H1 (cell line): ENCODE data around the gene MSH5. TPM values are rescaled to one million over a fixed set of nuclear protein-coding genes. Genes with fewer than 3 reads are reported as not detected.

Experiments
- CTCF ChIA-PET: fragments of 300-600 bp; sonication (Branson Sonifier 250); formaldehyde crosslinking; loops from one replicate; lab custom pipeline; 2021; ENCODE audit not compliant: partially characterized antibody; lab: Charles Lee
- POLR2A ChIA-PET: fragments of 300-600 bp; sonication (Branson Sonifier 250); formaldehyde crosslinking; loops from one replicate; lab custom pipeline; 2021; ENCODE audit warnings: inconsistent platforms; ENCODE audit not compliant: partially characterized antibody; lab: Charles Lee
- DNase-seq, 2 experiments: peaks; one replicate each; pipeline versions ENCODE4 v3.0.0 to v3.0.0-alpha.2; 2010 to 2022; ENCODE audit warnings: low spot score in 2 of 2, low read depth in 1 of 2, mixed read lengths in 1 of 2
- FAIRE-seq: peaks from 2 replicates; lab custom pipeline; 2011; peaks lifted over from hg19 to GRCh38; lab: Jason Lieb, UNC
- H2AFZ ChIP-seq: 2 replicates; pipeline ENCODE4 v1.8.1; 2012; ENCODE audit warnings: low read length, inconsistent platforms
- H2AK5ac ChIP-seq: 2 replicates; pipeline ENCODE4 v1.6.1; 2013; ENCODE audit warnings: low read depth, low read length
- H2BK120ac ChIP-seq: replicated peaks from 2 replicates; pipeline ENCODE3; 2013; ENCODE audit warnings: low read depth, low read length, inconsistent platforms
- H2BK12ac ChIP-seq: 2 replicates; pipeline ENCODE4 v1.6.1; 2013; ENCODE audit warnings: low read depth, low read length
- H2BK15ac ChIP-seq: 2 replicates; pipeline ENCODE4 v1.6.1; 2013; ENCODE audit warnings: low read length
- H2BK20ac ChIP-seq: 2 replicates; pipeline ENCODE4 v1.6.1; 2013; ENCODE audit warnings: low read length
- H2BK5ac ChIP-seq: 2 replicates; pipeline ENCODE4 v1.6.1; 2013; ENCODE audit warnings: low read depth, low read length
- H3K14ac ChIP-seq: 2 replicates; pipeline ENCODE4 v1.6.1; 2013; ENCODE audit warnings: inconsistent platforms; ENCODE audit not compliant: insufficient read length
- H3K18ac ChIP-seq: 2 replicates; pipeline ENCODE4 v1.6.1; 2013; ENCODE audit warnings: low read length; ENCODE audit errors: extremely low read depth
- H3K23ac ChIP-seq: 2 replicates; pipeline ENCODE4 v1.6.1; 2013; ENCODE audit warnings: inconsistent platforms; ENCODE audit not compliant: insufficient read length
- H3K23me2 ChIP-seq: 2 replicates; pipeline ENCODE4 v1.6.1; 2013; ENCODE audit warnings: low read depth, low read length
- H3K27ac ChIP-seq: 2 replicates; pipeline ENCODE4 v1.6.1; 2011; ENCODE audit warnings: low read depth, low read length, inconsistent platforms
- H3K27me3 ChIP-seq, 4 experiments: replicated peaks in 1 of 4; 1 replicate in 1 of 4; 2 replicates in 3 of 4; pipeline versions ENCODE4 v1.6.1 to v1.8.1; 2011 to 2013; ENCODE audit warnings: low read length in 3 of 4, mild to moderate bottlenecking in 3 of 4, inconsistent platforms in 2 of 4, mixed read lengths in 2 of 4, moderate library complexity in 1 of 4; ENCODE audit not compliant: control insufficient read depth in 3 of 4, insufficient read depth in 3 of 4; ENCODE audit errors: extremely low read depth in 1 of 4
- H3K36me3 ChIP-seq, 4 experiments: 2 replicates each; pipeline versions ENCODE4 v1.6.1 to v1.8.1; 2011 to 2013; ENCODE audit warnings: mild to moderate bottlenecking in 4 of 4, low read length in 3 of 4, moderate library complexity in 2 of 4, control low read depth in 1 of 4, inconsistent platforms in 1 of 4; ENCODE audit not compliant: insufficient read depth in 4 of 4, control insufficient read depth in 2 of 4
- H3K4ac ChIP-seq: replicated peaks from 2 replicates; pipeline ENCODE3; 2013; ENCODE audit warnings: low read length, low read depth, mixed read lengths, inconsistent platforms; ENCODE audit not compliant: insufficient read length
- H3K4me1 ChIP-seq, 4 experiments: replicated peaks in 1 of 4; 1 replicate in 1 of 4; 2 replicates in 3 of 4; pipeline versions ENCODE4 v1.6.1 to v1.8.1; 2011 to 2013; ENCODE audit warnings: low read length in 3 of 4, inconsistent platforms in 2 of 4, mixed read lengths in 1 of 4; ENCODE audit not compliant: insufficient read depth in 4 of 4, control insufficient read depth in 3 of 4
- H3K4me2 ChIP-seq, 2 experiments: 2 replicates each; pipeline versions ENCODE4 v1.6.1 to v1.8.1; 2011 to 2013; ENCODE audit warnings: low read depth in 2 of 2, low read length in 2 of 2, control low read depth in 1 of 2, inconsistent platforms in 1 of 2, mild to moderate bottlenecking in 1 of 2; ENCODE audit not compliant: insufficient read depth in 1 of 2
- H3K4me3 ChIP-seq, 4 experiments: fragments of 200-600, 300-600 bp in 1 of 4; sonication (generic), shearing (Covaris generic), sonication (Bioruptor Twin) in 1 of 4; 2 replicates each; pipeline versions ENCODE4 v1.5.1 to v1.8.1; 2011 to 2016; ENCODE audit warnings: low read length in 4 of 4, low read depth in 3 of 4, control low read depth in 2 of 4, inconsistent platforms in 2 of 4, mild to moderate bottlenecking in 2 of 4, mixed read lengths in 1 of 4, moderate library complexity in 1 of 4; ENCODE audit not compliant: insufficient read depth in 2 of 4; ENCODE audit errors: extremely low read depth in 1 of 4
- H3K56ac ChIP-seq: replicated peaks from 2 replicates; pipeline ENCODE3; 2013; ENCODE audit warnings: low read depth, mild to moderate bottlenecking, mixed read lengths, low read length, inconsistent platforms; ENCODE audit not compliant: insufficient read length
- H3K79me1 ChIP-seq: 2 replicates; pipeline ENCODE4 v1.6.1; 2013; ENCODE audit warnings: low read depth, low read length, control low read depth
- H3K79me2 ChIP-seq, 2 experiments: 2 replicates each; pipeline versions ENCODE4 v1.6.1 to v1.8.1; 2012 to 2013; ENCODE audit warnings: low read length in 2 of 2, mild to moderate bottlenecking in 2 of 2, inconsistent platforms in 1 of 2; ENCODE audit not compliant: insufficient read depth in 2 of 2, control insufficient read depth in 1 of 2
- H3K9ac ChIP-seq, 4 experiments: replicated peaks in 1 of 4; 1 replicate in 1 of 4; 2 replicates in 3 of 4; pipeline versions ENCODE4 v1.6.1 to v1.8.1; 2011 to 2013; ENCODE audit warnings: low read depth in 3 of 4, low read length in 3 of 4, control low read depth in 2 of 4, mild to moderate bottlenecking in 2 of 4, moderate library complexity in 2 of 4, inconsistent platforms in 1 of 4; ENCODE audit errors: extremely low read depth in 1 of 4
- H3K9me3 ChIP-seq, 2 experiments: 2 replicates each; pipeline versions ENCODE4 v1.6.1 to v1.8.1; 2012 to 2013; ENCODE audit warnings: mild to moderate bottlenecking in 2 of 2, moderate library complexity in 2 of 2, control low read depth in 1 of 2, inconsistent platforms in 1 of 2, low read depth in 1 of 2, low read length in 1 of 2, mixed read lengths in 1 of 2; ENCODE audit not compliant: insufficient read depth in 2 of 2
- H4K20me1 ChIP-seq, 2 experiments: replicated peaks in 1 of 2; 2 replicates each; pipeline versions ENCODE3 to v1.8.1; 2011 to 2013; ENCODE audit warnings: inconsistent platforms in 2 of 2, low read length in 2 of 2, mild to moderate bottlenecking in 1 of 2; ENCODE audit not compliant: insufficient read depth in 2 of 2, control insufficient read depth in 1 of 2
- H4K5ac ChIP-seq: 2 replicates; pipeline ENCODE4 v1.6.1; 2013; ENCODE audit warnings: low read length, low read depth, mixed read lengths, inconsistent platforms; ENCODE audit not compliant: insufficient read length
- H4K8ac ChIP-seq: 2 replicates; pipeline ENCODE4 v1.8.0; 2013; ENCODE audit warnings: mild to moderate bottlenecking, moderate library complexity, low read length, inconsistent platforms; ENCODE audit not compliant: insufficient read depth; ENCODE audit errors: extremely low read depth
- H4K91ac ChIP-seq: replicated peaks from 2 replicates; pipeline ENCODE3; 2013; ENCODE audit warnings: low read length, mixed read lengths, inconsistent platforms; ENCODE audit not compliant: insufficient read length
- BCL11A ChIP-seq, 2 experiments: IDR thresholded peaks; one replicate each; pipeline ENCODE4 v1.6.1; 2011; ENCODE audit warnings: low read depth in 2 of 2, low read length in 2 of 2, mild to moderate bottlenecking in 2 of 2
- CTBP2 ChIP-seq: IDR thresholded peaks from 2 replicates; pipeline ENCODE4 v1.7.0; 2011; ENCODE audit warnings: borderline replicate concordance, mild to moderate bottlenecking, moderate library complexity, mixed read lengths, low read length; ENCODE audit not compliant: insufficient read depth, insufficient read length
- HDAC2 ChIP-seq, 2 experiments: fragments of 300-600 bp in 1 of 2; sonication (generic) in 1 of 2; IDR thresholded peaks; 2 replicates each; pipeline ENCODE4 v1.6.1; 2011 to 2012; ENCODE audit warnings: low read depth in 2 of 2, low read length in 2 of 2, mild to moderate bottlenecking in 2 of 2, moderate library complexity in 2 of 2, borderline replicate concordance in 1 of 2, inconsistent platforms in 1 of 2
- JUN ChIP-seq: IDR thresholded peaks from 2 replicates; pipeline ENCODE4 v1.6.1; 2011; ENCODE audit warnings: low read depth, mild to moderate bottlenecking, improper control_type of control experiment, low read length
- KDM4A ChIP-seq: IDR thresholded peaks from one replicate; pipeline ENCODE4 v1.7.1; 2012; ENCODE audit warnings: low read depth, mild to moderate bottlenecking, moderate library complexity, low read length, inconsistent platforms; ENCODE audit not compliant: severe bottlenecking
- PHF8 ChIP-seq: fragments of 200-600 bp; sonication (generic); conservative IDR thresholded peaks from 2 replicates; pipeline ENCODE4 v1.7.1; 2012; ENCODE audit warnings: low read depth, mild to moderate bottlenecking, inconsistent platforms, low read length, moderate library complexity
- POLR2A ChIP-seq, 2 experiments: IDR thresholded peaks; 1 replicate in 1 of 2; 2 replicates in 1 of 2; pipeline ENCODE4 v1.6.1; 2011; ENCODE audit warnings: low read depth in 2 of 2, low read length in 2 of 2, mild to moderate bottlenecking in 2 of 2; ENCODE audit errors: control extremely low read depth in 1 of 2
- POLR2AphosphoS5 ChIP-seq: IDR thresholded peaks from 2 replicates; pipeline ENCODE4 v1.6.1; 2011; ENCODE audit warnings: low read depth, low read length
- POU5F1 ChIP-seq: IDR thresholded peaks from 2 replicates; pipeline ENCODE4 v1.6.1; 2011; ENCODE audit warnings: low read depth, mild to moderate bottlenecking, low read length, moderate library complexity
- RAD21 ChIP-seq, 2 experiments: IDR thresholded peaks in 1 of 2; conservative IDR thresholded peaks in 1 of 2; 2 replicates each; pipeline ENCODE4 v1.6.1; 2011; ENCODE audit warnings: low read depth in 2 of 2, low read length in 2 of 2, improper control_type of control experiment in 1 of 2, inconsistent platforms in 1 of 2, mild to moderate bottlenecking in 1 of 2, moderate library complexity in 1 of 2
- SAP30 ChIP-seq: fragments of 300-600 bp; sonication (generic); IDR thresholded peaks from 2 replicates; pipeline ENCODE4 v1.7.1; 2012; ENCODE audit warnings: low read length, moderate library complexity, mild to moderate bottlenecking, inconsistent platforms; ENCODE audit not compliant: insufficient read depth, insufficient replicate concordance
- SIRT6 ChIP-seq: IDR thresholded peaks from one replicate; pipeline ENCODE4 v1.7.1; 2012; ENCODE audit warnings: low read length, inconsistent platforms
- TAF1 ChIP-seq: IDR thresholded peaks from 2 replicates; pipeline ENCODE4 v1.6.1; 2011; ENCODE audit warnings: mild to moderate bottlenecking, low read depth, low read length
- WGBS, 2 experiments: shearing (Covaris generic) in 1 of 2; methylation state at CpG; one replicate each; pipeline versions ENCODE4 v1.1.6 to v1.1.7; 2013 to 2015; ENCODE audit warnings: low lambda C conversion rate in 2 of 2, mixed read lengths in 2 of 2, inconsistent platforms in 1 of 2, low coverage in 1 of 2, missing lambda C conversion rate in 1 of 2; ENCODE audit not compliant: insufficient replicate concordance in 2 of 2, insufficient coverage in 1 of 2, insufficient read length in 1 of 2; ENCODE audit errors: extremely low coverage in 1 of 2, missing lambda C conversion rate in 1 of 2; 5-methylcytosine and 5-hydroxymethylcytosine counted together
- polyA plus RNA-seq, 7 experiments: library from polyadenylated mRNA; depleted of rRNA in 3 of 7; stranded (reverse) in 5 of 7; unstranded in 2 of 7; fragments of >200 nt in 5 of 7; fragments of 200-250 nt in 2 of 7; gene quantifications; 1 replicate in 5 of 7; 2 replicates in 1 of 7; 4 replicates in 1 of 7; pipeline versions ENCODE4 v1.2.1 to v1.2.3, GENCODE V29; 2011 to 2013; ENCODE audit warnings: missing spikeins in 2 of 7, mixed read lengths in 2 of 7
- total RNA-seq: library from RNA; stranded (reverse); fragmentation: NEBNext Ultra II Directional; extraction: Animal tissue kit (Norgen Biotek cat#: 25700); gene quantifications from 2 replicates; pipeline ENCODE4 v1.2.1, GENCODE V29; 2021

Gene MSH5
- total and polyA plus RNA-seq, 2 of the 8 experiments (the other 6 are each of a cell fraction or from before 2014, with no cell fraction given): 25.3 to 26.5 TPM

DNA sequence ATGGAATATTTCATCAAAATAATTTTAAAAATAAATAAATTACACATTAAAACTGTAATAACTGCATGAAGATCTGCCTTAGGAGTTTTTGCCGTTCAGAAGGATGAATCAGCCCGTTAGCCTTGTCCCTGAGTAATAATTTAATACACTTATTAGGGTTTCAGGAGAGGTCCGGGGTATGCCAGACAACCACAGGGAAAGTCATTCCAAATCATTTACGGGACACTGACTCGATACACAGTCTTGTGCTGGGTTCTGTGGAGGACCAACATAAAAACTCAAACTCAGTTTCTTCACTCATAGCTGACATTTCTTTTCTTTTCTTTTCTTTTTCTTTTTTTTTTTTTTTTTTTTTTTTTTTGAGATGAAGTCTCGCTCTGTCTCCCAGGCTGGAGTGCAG, 33.9 kb upstream of the MSH5 start:
- TF ChIP-seq POLR2A (IDR thresholded peaks at IDR 0.05; ENCODE audit: control extremely low read depth in 1 of 2, low read depth in 2 of 2, low read length in 2 of 2): no peak
- TF ChIP-seq TAF1: no peak
- no peak for TF ChIP-seq POLR2AphosphoS5
- no peak for TF ChIP-seq RAD21 (IDR thresholded peaks at IDR 0.05 in 1 of 2, conservative IDR thresholded peaks at IDR 0.05 in 1 of 2; ENCODE audit: low read depth in 2 of 2, low read length in 2 of 2)
- TF ChIP-seq SIRT6: no peak
- no peak for TF ChIP-seq BCL11A (IDR thresholded peaks at IDR 0.05; ENCODE audit: low read depth in 2 of 2, low read length in 2 of 2)
- no peak for TF ChIP-seq JUN
- no peak for TF ChIP-seq HDAC2 (IDR thresholded peaks at IDR 0.05; ENCODE audit: borderline replicate concordance in 1 of 2, low read depth in 2 of 2, low read length in 2 of 2)
- no peak for TF ChIP-seq KDM4A
- TF ChIP-seq PHF8: no peak
- no peak for TF ChIP-seq SAP30
- no peak for TF ChIP-seq POU5F1
- TF ChIP-seq CTBP2: no peak
- DNase-seq: no peak
- WGBS, 2 experiments: 91% methylated on average over 5 of the region's 6 CpGs; no CpG with 5 or more reads in 1 of the 2 experiments
- H3K4me3 ChIP-seq: no peak overlapping the region
- H2BK5ac ChIP-seq: no peak overlapping the region
- no peak overlapping the region for H3K23ac ChIP-seq
- peaks cover 0 to 7% of the 10 kb centered on the region in 2 experiments; a peak in 2 of 4 replicates for H3K79me2 ChIP-seq
- no peak overlapping the region for H3K14ac ChIP-seq
- ChIA-PET POLR2A (interaction anchor here (1.1 kb wide), 1 partner anchor 34 kb away, joined by 5 read pairs; the partner anchor contains the start of gene MSH5), CTCF (interaction anchor here (1.1 to 1.2 kb wide), 2 partner anchors 16 to 64 kb away, joined by 3 read pairs; no protein-coding TSS in a partner anchor)
- no peaks in the 10 kb centered on the region for H3K27me3 ChIP-seq
- no peaks in the 10 kb centered on the region for H3K9me3 ChIP-seq
- H4K91ac ChIP-seq: no peak overlapping the region
- no peak overlapping the region for H3K27ac ChIP-seq
- no peak overlapping the region for H4K5ac ChIP-seq
- H2BK20ac ChIP-seq: no peak overlapping the region
- H2AFZ ChIP-seq: no peak overlapping the region
- FAIRE-seq: no peak
- no peak overlapping the region for H4K8ac ChIP-seq
- H2BK12ac ChIP-seq: no peak overlapping the region
- H3K9ac ChIP-seq: no peak overlapping the region
- no peak overlapping the region for H3K4ac ChIP-seq
- H3K36me3 ChIP-seq: no peaks in the 10 kb centered on the region; a peak in 1 of 8 replicates
- no peak overlapping the region for H2AK5ac ChIP-seq
- peaks cover 6% of the 10 kb centered on the region for H3K79me1 ChIP-seq
- H3K4me1 ChIP-seq: peaks cover 2 to 7% (median 4%) of the 10 kb centered on the region in 4 experiments; a peak in 5 of 7 replicates
- no peak overlapping the region for H2BK120ac ChIP-seq
- no peak overlapping the region for H3K56ac ChIP-seq
- no peak overlapping the region for H2BK15ac ChIP-seq
- H3K18ac ChIP-seq: no peak overlapping the region
- peaks cover 11% of the 10 kb centered on the region; the same call in 1 of the 2 replicates for H3K23me2 ChIP-seq
- H4K20me1 ChIP-seq: no peaks in the 10 kb centered on the region
- no peak overlapping the region for H3K4me2 ChIP-seq
